Activated naive CD8-positive, alpha-beta T cell treated with anti-CD3 and anti-CD28 coated beads for 36 hours (primary cell): ENCODE results near the gene ITGA1. TPM values are rescaled to one million over a fixed set of nuclear protein-coding genes. Genes with fewer than 3 reads are reported as not detected.

ENCODE experiments used
- DNase-seq: peaks from one replicate; pipeline ENCODE4 v3.0.0; 2021
- H3K27ac Mint-ChIP-seq: one replicate; pipeline ENCODE4 v1.8.0; 2022; ENCODE audit warnings: mild to moderate bottlenecking, moderate library complexity, mixed read lengths
- H3K27me3 Mint-ChIP-seq: one replicate; pipeline ENCODE4 v1.8.0; 2022; ENCODE audit warnings: mild to moderate bottlenecking, mixed read lengths
- H3K36me3 Mint-ChIP-seq: one replicate; pipeline ENCODE4 v1.8.0; 2021; ENCODE audit warnings: mild to moderate bottlenecking, mixed read lengths
- H3K4me1 Mint-ChIP-seq: one replicate; pipeline ENCODE4 v1.8.0; 2021; ENCODE audit warnings: mixed read lengths
- H3K4me3 Mint-ChIP-seq: one replicate; pipeline ENCODE4 v1.8.0; 2022; ENCODE audit warnings: mild to moderate bottlenecking, moderate library complexity, mixed read lengths
- H3K9me3 Mint-ChIP-seq: one replicate; pipeline ENCODE4 v1.8.0; 2022; ENCODE audit warnings: mixed read lengths
- total RNA-seq, 2 experiments: library from RNA; stranded (reverse); gene quantifications; one replicate each; pipeline ENCODE4 v1.2.3, GENCODE V29; 2021

The ITGA1 gene
- total RNA-seq, 2 experiments from 2014 or later: 6.9 to 9.9 TPM

DNA sequence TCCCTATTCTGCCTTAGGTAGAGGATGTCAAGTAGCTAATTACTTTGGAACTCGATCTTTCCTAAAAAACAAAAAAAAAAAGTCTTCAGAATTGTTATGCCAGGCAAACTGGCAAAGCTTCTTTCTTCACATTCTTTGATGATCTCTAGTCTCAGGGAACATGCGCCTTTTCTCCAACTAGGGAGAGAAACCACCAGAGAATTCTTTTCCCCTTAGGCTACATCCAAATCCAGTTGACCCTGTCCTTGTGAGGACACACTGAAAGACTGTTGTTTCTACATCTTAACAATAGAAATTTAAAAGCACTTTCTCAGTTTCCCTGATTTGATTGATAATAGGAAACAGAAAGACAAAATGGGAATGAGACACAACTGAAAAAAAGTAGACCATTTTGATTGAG, 106.7 kb downstream of the ITGA1 start:
- no peak for DNase-seq
- Mint-ChIP-seq H3K9me3 (no peaks in the 10 kb centered on the region), H3K27ac (no peak overlapping the region), H3K36me3 (no peaks in the 10 kb centered on the region), H3K27me3 (no peaks in the 10 kb centered on the region), H3K4me1 (peaks cover 4% of the 10 kb centered on the region), H3K4me3 (no peak overlapping the region)

GRCh38 chr5:52895075-52895474, 107.4 kb downstream of the ITGA1 start:
- no peak for DNase-seq
- Mint-ChIP-seq H3K4me3 (no peak overlapping the region), H3K27ac (no peak overlapping the region), H3K9me3 (no peaks in the 10 kb centered on the region), H3K4me1 (peaks cover 4% of the 10 kb centered on the region), H3K36me3 (peaks cover 4% of the 10 kb centered on the region), H3K27me3 (no peaks in the 10 kb centered on the region)

- Mint-ChIP-seq H3K4me3 (no peak overlapping the region), H3K27ac (no peak overlapping the region), H3K36me3 (peaks cover 5% of the 10 kb centered on the region), H3K4me1 (peaks cover 4% of the 10 kb centered on the region), H3K9me3 (no peaks in the 10 kb centered on the region), H3K27me3 (no peaks in the 10 kb centered on the region)
- DNase-seq: no peak
These were observed 108.1 kb downstream of the ITGA1 start for GRCh38 chr5:52895572-52896413.

- Mint-ChIP-seq H3K4me1 (peaks cover 4% of the 10 kb centered on the region), H3K27ac (no peak overlapping the region), H3K4me3 (no peak overlapping the region), H3K27me3 (no peaks in the 10 kb centered on the region), H3K9me3 (peaks cover 5% of the 10 kb centered on the region), H3K36me3 (peaks cover 10% of the 10 kb centered on the region)
- DNase-seq: no peak
These were observed 109.0 kb downstream of the ITGA1 start for GRCh38 chr5:52896534-52897237.

DNA sequence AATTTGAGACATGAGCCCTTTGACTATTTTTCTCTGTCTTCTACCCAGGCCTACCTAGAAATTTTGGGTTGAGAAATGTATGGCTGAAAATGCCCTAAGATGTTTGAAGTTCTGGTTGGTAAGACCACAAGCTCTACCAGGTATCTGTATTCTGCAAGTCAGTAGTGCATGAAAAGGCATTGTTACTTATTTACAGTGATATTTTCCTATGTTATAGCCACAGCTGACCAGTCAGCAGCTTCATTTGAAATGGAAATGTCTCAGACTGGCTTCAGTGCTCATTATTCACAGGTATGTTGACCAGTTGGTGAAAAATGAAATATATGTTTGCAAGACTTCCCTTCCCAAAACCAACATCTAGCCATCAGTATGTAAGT, 109.5 kb downstream of the ITGA1 start:
- H3K4me3 Mint-ChIP-seq: no peak overlapping the region
- H3K36me3 Mint-ChIP-seq: peaks cover 13% of the 10 kb centered on the region
- H3K27ac Mint-ChIP-seq: no peak overlapping the region
- DNase-seq: no peak
- peaks cover 4% of the 10 kb centered on the region for H3K4me1 Mint-ChIP-seq
- no peaks in the 10 kb centered on the region for H3K27me3 Mint-ChIP-seq
- H3K9me3 Mint-ChIP-seq: peaks cover 8% of the 10 kb centered on the region

- peaks cover 21% of the 10 kb centered on the region for H3K36me3 Mint-ChIP-seq
- H3K4me3 Mint-ChIP-seq: no peak overlapping the region
- peaks cover 10% of the 10 kb centered on the region for H3K9me3 Mint-ChIP-seq
- DNase-seq: no peak
- H3K27ac Mint-ChIP-seq: no peak overlapping the region
- no peaks in the 10 kb centered on the region for H3K27me3 Mint-ChIP-seq
- peaks cover 4% of the 10 kb centered on the region for H3K4me1 Mint-ChIP-seq
These were observed 111.4 kb downstream of the ITGA1 start for GRCh38 chr5:52898961-52899680.

GRCh38 chr5:52903142-52903541, 115.4 kb downstream of the ITGA1 start:
- Mint-ChIP-seq H3K36me3 (peaks cover 22% of the 10 kb centered on the region), H3K4me1 (no peaks in the 10 kb centered on the region), H3K4me3 (no peak overlapping the region), H3K27me3 (no peaks in the 10 kb centered on the region), H3K27ac (no peak overlapping the region), H3K9me3 (peaks cover 10% of the 10 kb centered on the region)
- DNase-seq: no peak

GRCh38 chr5:52906343-52906742, 118.6 kb downstream of the ITGA1 start:
- H3K27ac Mint-ChIP-seq: no peak overlapping the region
- H3K4me1 Mint-ChIP-seq: no peaks in the 10 kb centered on the region
- H3K27me3 Mint-ChIP-seq: no peaks in the 10 kb centered on the region
- H3K36me3 Mint-ChIP-seq: peaks cover 13% of the 10 kb centered on the region
- peaks cover 5% of the 10 kb centered on the region for H3K9me3 Mint-ChIP-seq
- H3K4me3 Mint-ChIP-seq: no peak overlapping the region
- no peak for DNase-seq

- Mint-ChIP-seq H3K4me3 (no peak overlapping the region), H3K36me3 (peaks cover 10% of the 10 kb centered on the region), H3K27ac (no peak overlapping the region), H3K9me3 (peaks cover 3% of the 10 kb centered on the region), H3K4me1 (no peaks in the 10 kb centered on the region), H3K27me3 (no peaks in the 10 kb centered on the region)
- DNase-seq: no peak
These were observed 119.1 kb downstream of the ITGA1 start for GRCh38 chr5:52906845-52907244.

- no peak overlapping the region for H3K27ac Mint-ChIP-seq
- no peaks in the 10 kb centered on the region for H3K4me1 Mint-ChIP-seq
- no peak overlapping the region for H3K4me3 Mint-ChIP-seq
- no peak for DNase-seq
- H3K9me3 Mint-ChIP-seq: no peaks in the 10 kb centered on the region
- peaks cover under 1% of the 10 kb centered on the region for H3K36me3 Mint-ChIP-seq
- H3K27me3 Mint-ChIP-seq: peaks cover 4% of the 10 kb centered on the region
These were observed 121.5 kb downstream of the ITGA1 start for GRCh38 chr5:52909192-52909591.

GRCh38 chr5:52910071-52910470, 122.4 kb downstream of the ITGA1 start:
- no peak for DNase-seq
- peaks cover 2% of the 10 kb centered on the region for H3K4me1 Mint-ChIP-seq
- no peak overlapping the region for H3K4me3 Mint-ChIP-seq
- no peaks in the 10 kb centered on the region for H3K9me3 Mint-ChIP-seq
- H3K27ac Mint-ChIP-seq: no peak overlapping the region
- H3K27me3 Mint-ChIP-seq: peaks cover 4% of the 10 kb centered on the region
- H3K36me3 Mint-ChIP-seq: no peaks in the 10 kb centered on the region

DNA sequence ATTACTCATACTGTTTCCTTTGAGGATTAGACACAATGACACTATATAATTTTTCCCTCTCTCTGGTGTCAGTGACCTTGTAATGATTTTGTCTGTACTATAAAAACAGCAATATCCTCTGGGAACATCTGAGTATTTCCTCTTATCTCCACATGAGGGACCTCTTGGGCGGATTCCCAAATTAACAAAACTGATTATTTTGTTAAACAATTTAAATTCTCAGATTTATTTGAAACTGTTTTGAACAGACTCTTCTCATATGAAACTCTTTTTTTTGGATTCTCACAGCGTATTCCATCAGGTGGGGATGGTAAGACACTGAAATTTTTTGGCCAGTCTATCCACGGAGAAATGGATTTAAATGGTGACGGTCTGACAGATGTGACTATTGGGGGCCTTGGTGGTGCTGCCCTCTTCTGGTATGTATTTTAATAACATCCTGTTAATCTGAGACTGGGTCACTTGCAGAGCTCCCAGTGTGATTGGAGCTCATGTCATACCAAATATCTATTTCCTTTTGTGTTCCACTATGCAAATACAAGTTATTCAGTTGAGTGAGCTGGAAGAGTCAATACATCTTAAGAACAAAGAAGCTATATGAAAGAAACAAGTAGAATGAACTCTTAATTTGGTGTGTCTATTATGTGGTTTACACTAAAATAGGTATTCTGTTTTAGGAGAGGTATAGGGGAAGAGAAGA, 127.6 kb downstream of the ITGA1 start:
- H3K9me3 Mint-ChIP-seq: no peaks in the 10 kb centered on the region
- peak; percentile 21 for DNase-seq
- H3K27ac Mint-ChIP-seq: no peak overlapping the region
- peak overlapping the region; percentile 56 for H3K4me3 Mint-ChIP-seq
- peaks cover 8% of the 10 kb centered on the region for H3K4me1 Mint-ChIP-seq
- H3K36me3 Mint-ChIP-seq: peaks cover 2% of the 10 kb centered on the region
- H3K27me3 Mint-ChIP-seq: peaks cover 4% of the 10 kb centered on the region

DNA sequence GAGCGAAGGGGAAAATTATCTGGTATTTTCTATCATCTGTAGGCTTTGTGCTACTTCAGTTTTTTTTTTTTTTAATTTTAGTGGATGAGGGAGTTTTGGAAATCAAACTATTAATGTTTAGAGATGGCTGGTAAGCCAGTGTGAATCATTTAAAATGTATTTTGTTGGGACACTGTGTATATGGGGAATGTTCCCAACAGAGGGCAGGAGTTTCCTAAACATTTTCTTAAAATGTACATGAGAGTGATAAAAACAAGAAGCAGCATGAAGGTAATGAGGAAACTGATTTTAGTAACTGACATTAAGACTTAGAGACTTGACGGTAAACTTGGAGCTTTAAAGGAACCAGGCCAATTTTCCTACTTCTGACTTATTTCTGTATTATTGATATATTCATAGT, 133.2 kb downstream of the ITGA1 start:
- Mint-ChIP-seq H3K4me1 (no peaks in the 10 kb centered on the region), H3K27ac (no peak overlapping the region), H3K9me3 (no peaks in the 10 kb centered on the region), H3K4me3 (no peak overlapping the region), H3K36me3 (no peaks in the 10 kb centered on the region), H3K27me3 (no peaks in the 10 kb centered on the region)
- no peak for DNase-seq

DNA sequence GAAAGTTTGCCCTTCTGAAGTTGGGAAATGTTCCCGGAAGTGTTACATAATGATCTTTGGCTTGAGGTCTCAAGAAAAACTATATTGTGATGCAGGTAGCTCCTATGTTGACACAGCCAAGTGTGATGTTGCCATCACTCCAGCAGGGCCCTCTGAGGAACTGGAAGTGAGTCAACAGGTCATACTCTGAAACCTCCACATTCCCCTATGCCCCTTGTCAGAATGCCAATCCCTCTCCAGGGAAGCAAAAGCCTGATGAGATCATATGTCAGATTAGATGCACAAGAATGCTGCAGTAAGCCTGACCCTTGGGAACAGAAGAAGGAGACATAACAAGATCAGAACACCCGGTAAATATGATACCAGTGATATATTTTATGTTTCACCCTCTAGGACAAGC, 134.7 kb downstream of the ITGA1 start:
- no peaks in the 10 kb centered on the region for H3K27me3 Mint-ChIP-seq
- DNase-seq: no peak
- H3K27ac Mint-ChIP-seq: no peak overlapping the region
- H3K36me3 Mint-ChIP-seq: no peaks in the 10 kb centered on the region
- no peak overlapping the region for H3K4me3 Mint-ChIP-seq
- H3K9me3 Mint-ChIP-seq: no peaks in the 10 kb centered on the region
- H3K4me1 Mint-ChIP-seq: no peaks in the 10 kb centered on the region

- Mint-ChIP-seq H3K4me1 (peaks cover 10% of the 10 kb centered on the region), H3K9me3 (no peaks in the 10 kb centered on the region), H3K36me3 (peaks cover 6% of the 10 kb centered on the region), H3K27ac (no peak overlapping the region), H3K27me3 (no peaks in the 10 kb centered on the region), H3K4me3 (no peak overlapping the region)
- no peak for DNase-seq
These were observed 136.7 kb downstream of the ITGA1 start for GRCh38 chr5:52924456-52924855.
